ENCODE measurements around the gene PXN. TPM values are rescaled to one million over a fixed set of nuclear protein-coding genes. Genes with fewer than 3 reads are reported as not detected.

The PXN gene
- total and polyA plus RNA-seq, 2 of the 13 experiments (the other 11 are each of a cell fraction or from before 2014, with no cell fraction given) = 13.6 to 14.2 TPM

- no peak for TF ChIP-seq SRSF9 (IDR thresholded peaks at IDR 0.05; ENCODE audit: borderline replicate concordance, insufficient read depth, low read depth, low read length, poor library complexity, severe bottlenecking)
- TF ChIP-seq NR1H2 (CRISPR knock-in tag; IDR thresholded peaks at IDR 0.05; ENCODE audit: borderline replicate concordance, low read depth) = no peak
- TF ChIP-seq HCFC1 (IDR thresholded peaks at IDR 0.05; ENCODE audit: low read depth, low read length) = no peak
- TF ChIP-seq PITX1 (CRISPR knock-in tag; IDR thresholded peaks at IDR 0.05) = no peak
- peak; percentile 59; the same call in 1 of the 2 replicates for TF ChIP-seq SNAPC5 (CRISPR knock-in tag; IDR thresholded peaks at IDR 0.05; ENCODE audit: borderline replicate concordance)
- no peak for TF ChIP-seq ZNF557 (CRISPR knock-in tag; IDR thresholded peaks at IDR 0.05)
- no peak for TF ChIP-seq AKNA (CRISPR knock-in tag; IDR thresholded peaks at IDR 0.05; ENCODE audit: borderline replicate concordance)
- TF ChIP-seq MED13 (CRISPR knock-in tag; IDR thresholded peaks at IDR 0.05) = 0 out of 2 replicates have a peak, but pooled peaks have one; percentile 27
- no peak for TF ChIP-seq ZBTB2 (CRISPR knock-in tag; IDR thresholded peaks at IDR 0.05; ENCODE audit: low read depth)
- no peak for TF ChIP-seq ZNF704 (CRISPR knock-in tag; IDR thresholded peaks at IDR 0.05; ENCODE audit: borderline replicate concordance)
- TF ChIP-seq ZBTB46 (CRISPR knock-in tag; IDR thresholded peaks at IDR 0.05; ENCODE audit: borderline replicate concordance) = no peak
- no peak for TF ChIP-seq ADNP (CRISPR knock-in tag; IDR thresholded peaks at IDR 0.05)
- no peak for TF ChIP-seq ZNF703 (CRISPR knock-in tag; IDR thresholded peaks at IDR 0.05; ENCODE audit: borderline replicate concordance)
- no peak for TF ChIP-seq ZFP82 (CRISPR knock-in tag; IDR thresholded peaks at IDR 0.05; ENCODE audit: borderline replicate concordance)
- no peak for TF ChIP-seq ZNF10 (CRISPR knock-in tag; IDR thresholded peaks at IDR 0.05; ENCODE audit: borderline replicate concordance, low read depth)
- TF ChIP-seq PHF21A (CRISPR knock-in tag; IDR thresholded peaks at IDR 0.05) = peak; percentile 12; the same call in 1 of the 2 replicates
- TF ChIP-seq GPN1 (CRISPR knock-in tag; IDR thresholded peaks at IDR 0.05; ENCODE audit: borderline replicate concordance) = no peak
- 0 out of 2 replicates have a peak, but pooled peaks have one; percentile 43 for TF ChIP-seq TOPORS (CRISPR knock-in tag; IDR thresholded peaks at IDR 0.05)
Measured at GRCh38 chr12:120265473-120266179, at the start of gene PXN (continued).

Data from HepG2 (cell line).